ENCODE measurements around the gene COX4I2.

COX4I2 gene

DNA sequence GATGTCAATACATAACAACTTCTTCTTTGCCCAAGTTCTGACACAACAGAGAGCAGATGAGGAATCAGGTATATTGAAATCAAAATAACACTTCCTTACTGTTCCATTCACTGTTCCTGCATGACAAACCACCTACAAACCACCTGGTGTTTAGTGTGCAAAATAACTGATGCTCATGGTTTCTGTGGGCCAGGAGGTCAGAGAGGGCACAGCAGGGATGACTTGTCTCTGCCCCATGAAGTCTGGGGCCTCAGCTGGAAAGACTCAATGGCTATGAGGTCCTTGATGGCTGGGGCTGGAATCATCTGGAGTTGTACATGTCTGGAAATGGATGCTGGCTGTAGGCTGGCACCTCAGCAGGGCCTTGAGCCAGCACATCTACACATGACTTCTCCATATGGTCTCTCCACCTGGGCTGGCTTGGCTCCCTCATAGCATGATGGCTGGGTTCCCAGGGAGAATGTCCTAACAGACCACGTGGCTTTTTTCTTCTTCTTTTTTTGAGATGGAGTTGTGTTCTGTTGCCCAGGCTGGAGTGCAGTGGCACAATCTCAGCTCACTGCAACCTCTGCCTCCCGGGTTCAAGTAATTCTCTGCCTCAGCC, 7.4 kb upstream of the COX4I2 start:
- ATAC-seq (ENCODE audit: insufficient read depth, low read depth) (no peak), DNase-seq (no peak)
- no peaks in the 10 kb centered on the region for H3K79me2 ChIP-seq (ENCODE audit: insufficient read depth, low read length)
- H3K4me3 ChIP-seq (ENCODE audit: low read depth in 1 of 2, low read length in 2 of 2) = no peak overlapping the region
- H4K20me1 ChIP-seq (ENCODE audit: insufficient read depth, low read length) = no peaks in the 10 kb centered on the region
- TF ChIP-seq, protein P1, sequence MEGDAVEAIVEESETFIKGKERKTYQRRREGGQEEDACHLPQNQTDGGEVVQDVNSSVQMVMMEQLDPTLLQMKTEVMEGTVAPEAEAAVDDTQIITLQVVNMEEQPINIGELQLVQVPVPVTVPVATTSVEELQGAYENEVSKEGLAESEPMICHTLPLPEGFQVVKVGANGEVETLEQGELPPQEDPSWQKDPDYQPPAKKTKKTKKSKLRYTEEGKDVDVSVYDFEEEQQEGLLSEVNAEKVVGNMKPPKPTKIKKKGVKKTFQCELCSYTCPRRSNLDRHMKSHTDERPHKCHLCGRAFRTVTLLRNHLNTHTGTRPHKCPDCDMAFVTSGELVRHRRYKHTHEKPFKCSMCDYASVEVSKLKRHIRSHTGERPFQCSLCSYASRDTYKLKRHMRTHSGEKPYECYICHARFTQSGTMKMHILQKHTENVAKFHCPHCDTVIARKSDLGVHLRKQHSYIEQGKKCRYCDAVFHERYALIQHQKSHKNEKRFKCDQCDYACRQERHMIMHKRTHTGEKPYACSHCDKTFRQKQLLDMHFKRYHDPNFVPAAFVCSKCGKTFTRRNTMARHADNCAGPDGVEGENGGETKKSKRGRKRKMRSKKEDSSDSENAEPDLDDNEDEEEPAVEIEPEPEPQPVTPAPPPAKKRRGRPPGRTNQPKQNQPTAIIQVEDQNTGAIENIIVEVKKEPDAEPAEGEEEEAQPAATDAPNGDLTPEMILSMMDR (IDR thresholded peaks at IDR 0.05; ENCODE audit: borderline replicate concordance, extremely low read depth, low read length, poor library complexity, severe bottlenecking) = no peak
- TF ChIP-seq EZH2 (IDR thresholded peaks at IDR 0.05; ENCODE audit: borderline replicate concordance, low read depth, low read length, severe bottlenecking) = no peak
- H3K27ac ChIP-seq (ENCODE audit: low read length) = no peak overlapping the region
- 0 out of 2 replicates have a peak overlapping the region, but pooled peaks have one; percentile 1 for H2AFZ ChIP-seq (ENCODE audit: low read depth, low read length)
- no peak overlapping the region for H3K9ac ChIP-seq (ENCODE audit: low read depth, low read length)
- no peaks in the 10 kb centered on the region for H3K27me3 ChIP-seq (ENCODE audit: insufficient read depth, low read length, poor library complexity)
- H3K4me2 ChIP-seq (ENCODE audit: insufficient read depth, low read length) = no peak overlapping the region
- no peaks in the 10 kb centered on the region for H3K9me3 ChIP-seq (ENCODE audit: insufficient read depth, low read length, severe bottlenecking)
- peaks cover 4% of the 10 kb centered on the region for H3K4me1 ChIP-seq (ENCODE audit: insufficient read depth, low read length)
- no peaks in the 10 kb centered on the region for H3K36me3 ChIP-seq (ENCODE audit: insufficient read depth, low read length)

DNA sequence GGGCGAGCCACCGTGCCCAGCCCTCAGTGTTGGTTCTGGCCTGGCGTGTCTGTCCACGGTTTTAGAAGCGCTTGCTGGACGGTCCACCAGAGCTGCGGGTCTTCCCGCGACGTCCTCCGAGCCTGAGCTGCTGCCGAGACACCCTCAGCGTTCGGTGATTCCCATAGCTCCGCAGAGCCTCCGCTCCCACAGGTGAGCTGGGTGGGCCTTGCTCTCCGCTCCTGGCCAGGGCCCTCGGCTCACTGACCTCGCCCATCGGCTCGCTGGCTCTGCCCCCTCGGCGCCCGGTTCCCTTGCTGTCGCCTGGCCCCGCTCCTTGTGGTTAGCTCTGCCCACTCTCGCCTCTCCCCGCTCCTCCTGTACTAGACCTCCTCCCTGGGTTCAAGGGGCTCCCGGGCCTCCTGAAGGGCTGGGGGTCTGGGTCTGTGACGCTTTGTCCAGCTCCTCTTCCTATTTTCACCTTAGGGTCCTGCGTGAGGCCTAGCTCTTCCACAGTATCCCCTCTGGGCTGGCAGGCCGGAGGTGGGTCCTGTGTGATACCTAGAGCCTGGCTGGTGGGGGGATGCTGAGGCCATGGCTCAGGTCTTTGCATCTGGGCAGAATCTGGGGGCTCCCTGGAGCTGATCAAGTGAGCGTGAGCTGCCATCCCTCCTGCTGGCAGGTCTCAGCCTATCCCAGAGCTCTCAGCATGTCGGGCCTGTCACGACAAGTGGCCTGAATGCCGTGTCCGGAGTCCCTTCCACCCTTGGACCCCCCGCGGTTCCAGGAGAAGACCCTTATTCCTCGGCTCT, 5.0 kb upstream of the COX4I2 start:
- no peaks in the 10 kb centered on the region for H4K20me1 ChIP-seq (ENCODE audit: insufficient read depth, low read length)
- no peak overlapping the region for H3K4me2 ChIP-seq (ENCODE audit: insufficient read depth, low read length)
- H3K27me3 ChIP-seq (ENCODE audit: insufficient read depth, low read length, poor library complexity) = no peaks in the 10 kb centered on the region
- no peak for TF ChIP-seq EZH2 (IDR thresholded peaks at IDR 0.05; ENCODE audit: borderline replicate concordance, low read depth, low read length, severe bottlenecking)
- TF ChIP-seq, protein P1 (IDR thresholded peaks at IDR 0.05; ENCODE audit: borderline replicate concordance, extremely low read depth, low read length, poor library complexity, severe bottlenecking) = no peak
- no peak overlapping the region for H3K9ac ChIP-seq (ENCODE audit: low read depth, low read length)
- H2AFZ ChIP-seq (ENCODE audit: low read depth, low read length) = no peak overlapping the region
- H3K79me2 ChIP-seq (ENCODE audit: insufficient read depth, low read length) = no peaks in the 10 kb centered on the region
- DNase-seq (no peak), ATAC-seq (ENCODE audit: insufficient read depth, low read depth) (no peak)
- peaks cover 4% of the 10 kb centered on the region for H3K4me1 ChIP-seq (ENCODE audit: insufficient read depth, low read length)
- H3K36me3 ChIP-seq (ENCODE audit: insufficient read depth, low read length) = no peaks in the 10 kb centered on the region
- no peaks in the 10 kb centered on the region for H3K9me3 ChIP-seq (ENCODE audit: insufficient read depth, low read length, severe bottlenecking)
- no peak overlapping the region for H3K27ac ChIP-seq (ENCODE audit: low read length)
- H3K4me3 ChIP-seq (ENCODE audit: low read depth in 1 of 2, low read length in 2 of 2) = no peak overlapping the region

DNA sequence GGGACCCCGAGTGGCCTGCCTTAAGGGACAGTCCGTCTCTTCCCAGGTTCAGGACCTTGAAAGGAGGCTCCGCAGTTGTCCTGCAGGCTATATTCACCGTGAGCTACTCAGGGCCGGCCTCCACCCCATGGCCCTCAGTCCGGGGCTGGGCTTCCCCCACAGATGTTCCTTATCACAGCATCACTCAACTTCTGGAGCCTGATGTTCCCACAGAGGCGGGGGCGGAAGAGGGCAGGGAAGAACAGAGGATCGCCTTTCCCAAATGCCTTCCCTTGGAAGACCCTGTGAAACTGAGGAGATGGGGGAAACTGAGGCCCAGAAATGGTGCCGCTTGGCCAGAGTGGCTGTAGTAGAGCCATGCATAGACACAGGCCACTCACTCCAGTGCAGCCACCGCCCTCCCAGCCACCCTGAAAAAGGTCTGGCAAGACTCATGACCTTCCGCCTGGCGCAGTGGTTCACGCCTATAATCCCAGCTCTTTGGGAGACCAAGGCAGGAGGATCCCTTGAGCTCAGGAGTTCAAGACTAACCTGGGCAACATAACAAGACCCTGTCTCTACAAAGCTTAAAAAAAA, 4.3 kb upstream of the COX4I2 start:
- TF ChIP-seq, protein P1 (IDR thresholded peaks at IDR 0.05; ENCODE audit: borderline replicate concordance, extremely low read depth, low read length, poor library complexity, severe bottlenecking) = no peak
- TF ChIP-seq EZH2 (IDR thresholded peaks at IDR 0.05; ENCODE audit: borderline replicate concordance, low read depth, low read length, severe bottlenecking) = no peak
- no peak overlapping the region for H2AFZ ChIP-seq (ENCODE audit: low read depth, low read length)
- no peak for ATAC-seq (ENCODE audit: insufficient read depth, low read depth)

More for the DNA sequence above, 4.3 kb upstream of the COX4I2 start:
- H3K4me3 ChIP-seq (ENCODE audit: low read depth in 1 of 2, low read length in 2 of 2) = no peak overlapping the region
- H3K79me2 ChIP-seq (ENCODE audit: insufficient read depth, low read length) = no peaks in the 10 kb centered on the region
- no peak for DNase-seq
- no peaks in the 10 kb centered on the region for H3K9me3 ChIP-seq (ENCODE audit: insufficient read depth, low read length, severe bottlenecking)
- no peaks in the 10 kb centered on the region for H4K20me1 ChIP-seq (ENCODE audit: insufficient read depth, low read length)
- no peaks in the 10 kb centered on the region for H3K27me3 ChIP-seq (ENCODE audit: insufficient read depth, low read length, poor library complexity)
- no peak overlapping the region for H3K4me2 ChIP-seq (ENCODE audit: insufficient read depth, low read length)
- H3K27ac ChIP-seq (ENCODE audit: low read length) = no peak overlapping the region
- H3K4me1 ChIP-seq (ENCODE audit: insufficient read depth, low read length) = peaks cover 4% of the 10 kb centered on the region
- no peaks in the 10 kb centered on the region for H3K36me3 ChIP-seq (ENCODE audit: insufficient read depth, low read length)
- H3K9ac ChIP-seq (ENCODE audit: low read depth, low read length) = no peak overlapping the region

Measured in DND-41 (cell line).